B cell (primary cell): ENCODE measurements around the gene SLC18A3. TPM values are rescaled to one million over a fixed set of nuclear protein-coding genes. Genes with fewer than 3 reads are reported as not detected.
A peak's percentile ranks its signal among the peaks of the same experiment; 100 is the strongest.

Experiments used
- ATAC-seq: fragments of 200-7000 bp; cut with Tn5 transposase; one replicate; pipeline ENCODE4 v1.10.0; 2021; ENCODE audit warnings: low read depth, mild to moderate bottlenecking, moderate number of reproducible peaks, moderate library complexity
- CTCF ChIA-PET: fragments of 350-600 bp; sonication (Branson Sonifier 250); formaldehyde crosslinking; loops from one replicate; lab custom pipeline; 2021; ENCODE audit warnings: antibody characterized with exemption, inconsistent platforms; lab: Charles Lee
- POLR2A ChIA-PET: fragments of 350-600 bp; sonication (Branson Sonifier 250); formaldehyde crosslinking; loops from one replicate; lab custom pipeline; 2021; ENCODE audit warnings: antibody characterized with exemption; lab: Charles Lee
- DNase-seq: peaks from one replicate; pipeline ENCODE4 v3.0.0; 2013
- H2AFZ ChIP-seq: 2 replicates; pipeline ENCODE4 v1.6.1; 2012; ENCODE audit warnings: mild to moderate bottlenecking, low read depth, low read length; ENCODE audit not compliant: insufficient read depth, poor library complexity, severe bottlenecking
- H3K27ac ChIP-seq, 2 donors: 1 replicate in 1 of 2; 2 replicates in 1 of 2; pipeline ENCODE4 v1.5.1; 2012 to 2013; ENCODE audit warnings: low read length in 2 of 2, mild to moderate bottlenecking in 2 of 2, moderate library complexity in 1 of 2
- H3K27me3 ChIP-seq, 4 experiments: fragments of 200-600 bp in 1 of 4; sonication (generic) in 1 of 4; replicated peaks in 1 of 4; 1 replicate in 2 of 4; 2 replicates in 2 of 4; pipeline versions ENCODE4 v1.6.1 to v1.7.0; 2013 to 2016; ENCODE audit warnings: low read length in 3 of 4, mild to moderate bottlenecking in 2 of 4, mixed read lengths in 1 of 4, moderate library complexity in 1 of 4; ENCODE audit not compliant: insufficient read depth in 4 of 4, control insufficient read depth in 3 of 4; ENCODE audit errors: control extremely low read depth in 1 of 4
- H3K36me3 ChIP-seq, 2 experiments: replicated peaks in 1 of 2; 1 replicate in 1 of 2; 2 replicates in 1 of 2; pipeline versions ENCODE4 v1.6.1 to v1.7.1; 2013; ENCODE audit warnings: low read length in 1 of 2; ENCODE audit not compliant: insufficient read depth in 2 of 2, control insufficient read depth in 1 of 2; ENCODE audit errors: control extremely low read depth in 1 of 2, extremely low read depth in 1 of 2
- H3K4me1 ChIP-seq, 2 donors: fragments of 200-600 bp in 1 of 2; sonication (generic) in 1 of 2; 1 replicate in 1 of 2; 2 replicates in 1 of 2; pipeline versions ENCODE4 v1.5.1 to v1.6.1; 2013 to 2017; ENCODE audit warnings: low read length in 2 of 2; ENCODE audit not compliant: control insufficient read depth in 2 of 2, insufficient read depth in 2 of 2
- H3K4me2 ChIP-seq: replicated peaks from 2 replicates; pipeline ENCODE3; 2012; ENCODE audit warnings: mild to moderate bottlenecking, low read depth, low read length; ENCODE audit not compliant: poor library complexity, severe bottlenecking
- H3K4me3 ChIP-seq, 5 experiments: fragments of 200-600 bp in 1 of 5; sonication (generic) in 1 of 5; 1 replicate in 3 of 5; 2 replicates in 2 of 5; pipeline versions ENCODE4 v1.5.1 to v1.7.0; 2011 to 2016; ENCODE audit warnings: low read length in 4 of 5, mild to moderate bottlenecking in 4 of 5, low read depth in 2 of 5, control low read depth in 1 of 5, moderate library complexity in 1 of 5; ENCODE audit not compliant: insufficient read depth in 1 of 5; ENCODE audit errors: control extremely low read depth in 1 of 5, extremely low read depth in 1 of 5
- H3K79me2 ChIP-seq: fragments of 200-600 bp; sonication (generic); one replicate; pipeline ENCODE4 v1.6.0; 2016; ENCODE audit warnings: low read length; ENCODE audit not compliant: control insufficient read depth, insufficient read depth
- H3K9ac ChIP-seq: fragments of 200-600 bp; sonication (generic); 2 replicates; pipeline ENCODE4 v1.6.1; 2017; ENCODE audit warnings: mild to moderate bottlenecking, low read length, moderate library complexity
- H3K9me3 ChIP-seq, 3 donors: one replicate each; pipeline versions ENCODE4 v1.6.1 to v1.7.1; 2013; ENCODE audit warnings: low read length in 2 of 3; ENCODE audit not compliant: control insufficient read depth in 2 of 3, insufficient read depth in 1 of 3; ENCODE audit errors: control extremely low read depth in 1 of 3
- H4K20me1 ChIP-seq: 2 replicates; pipeline ENCODE4 v1.6.0; 2012; ENCODE audit warnings: mild to moderate bottlenecking, low read length; ENCODE audit not compliant: insufficient read depth, control insufficient read depth, poor library complexity, severe bottlenecking
- H3K27ac Mint-ChIP-seq: one replicate; pipeline ENCODE4 v1.8.0; 2021; ENCODE audit warnings: mixed read lengths
- H3K27me3 Mint-ChIP-seq: one replicate; pipeline ENCODE4 v1.8.0; 2021; ENCODE audit warnings: mixed read lengths
- H3K4me1 Mint-ChIP-seq: one replicate; pipeline ENCODE4 v1.8.0; 2021; ENCODE audit warnings: mixed read lengths
- H3K4me3 Mint-ChIP-seq: one replicate; pipeline ENCODE4 v1.8.0; 2021; ENCODE audit warnings: mixed read lengths
- H3K9me3 Mint-ChIP-seq: one replicate; pipeline ENCODE4 v1.8.0; 2022; ENCODE audit warnings: mixed read lengths; ENCODE audit not compliant: insufficient read depth
- CTCF ChIP-seq: fragments of 200-600 bp; IDR thresholded peaks from one replicate; pipeline ENCODE4 v1.8.0; 2022; ENCODE audit warnings: antibody characterized with exemption, mild to moderate bottlenecking
- EZH2 ChIP-seq: IDR thresholded peaks from 2 replicates; pipeline ENCODE4 v1.6.1; 2012; ENCODE audit warnings: borderline replicate concordance, low read depth, mild to moderate bottlenecking, moderate library complexity, low read length; ENCODE audit not compliant: insufficient read depth, poor library complexity, severe bottlenecking
- WGBS: methylation state at CpG from one replicate; pipeline ENCODE4 v1.1.5; 2013; ENCODE audit warnings: missing lambda C conversion rate; ENCODE audit not compliant: insufficient coverage; 5-methylcytosine and 5-hydroxymethylcytosine counted together
- intact Hi-C: fragments of 100-400 bp; cut with micrococcal nuclease; formaldehyde crosslinking; loops from one replicate; pipeline ENCODE4 v1.10.0; 2022
- polyA plus RNA-seq: library from polyadenylated mRNA; depleted of rRNA; stranded (reverse); fragments of >200 nt; gene quantifications from 2 replicates; pipeline ENCODE4 v1.2.3, GENCODE V29; 2012
- total RNA-seq, 2 donors: library from RNA; stranded (reverse); fragments of 120-200 nt in 1 of 2; gene quantifications; 1 replicate in 1 of 2; 2 replicates in 1 of 2; pipeline versions ENCODE4 v1.2.3 to v1.2.4, GENCODE V29; 2013 to 2022

The SLC18A3 gene
- total and polyA plus RNA-seq, 2 donors (not counting 1 experiment from before 2014, with no cell fraction given) = not detected

GRCh38 chr10:49594594-49594993, 15.5 kb upstream of the SLC18A3 start:
- ChIA-PET CTCF (interaction anchor here (0.6 to 3.4 kb wide), 7 partner anchors 11 to 683 kb away, joined by 3 to 19 read pairs (median 7); partner anchors contain the start of gene ERCC6), POLR2A (no interaction called here)
- Histone ChIP-seq H3K36me3 (no peaks in the 10 kb centered on the region), H3K9ac (no peak overlapping the region), H3K4me2 (no peak overlapping the region), H3K4me1 (peaks cover 0 to 2% of the 10 kb centered on the region in 2 donors), H3K9me3 (peaks cover 0 to 1% (median 0%) of the 10 kb centered on the region in 3 donors), H3K79me2 (no peaks in the 10 kb centered on the region), H2AFZ (no peak overlapping the region), H4K20me1 (no peaks in the 10 kb centered on the region), H3K4me3 (no peak overlapping the region), H3K27ac (no peak overlapping the region), H3K27me3 (peaks cover 0 to 10% (median 1%) of the 10 kb centered on the region in 4 experiments)
- peak; percentile 31 for DNase-seq
- WGBS = 3% methylated on average over 6 of the region's 6 CpGs
- intact Hi-C loops = no loop called here
- Mint-ChIP-seq H3K4me3 (no peak overlapping the region), H3K27me3 (peaks cover 21% of the 10 kb centered on the region), H3K27ac (no peak overlapping the region), H3K9me3 (no peaks in the 10 kb centered on the region), H3K4me1 (peaks cover 3% of the 10 kb centered on the region)
- ATAC-seq = no peak
- TF ChIP-seq CTCF = peak; percentile 78
- no peak for TF ChIP-seq EZH2

GRCh38 chr10:49595003-49595712, 15.0 kb upstream of the SLC18A3 start:
- no peak for TF ChIP-seq CTCF
- intact Hi-C loops = no loop called here
- Histone ChIP-seq H3K27me3 (peaks cover 0 to 11% (median 1%) of the 10 kb centered on the region in 4 experiments), H3K27ac (no peak overlapping the region), H3K4me2 (no peak overlapping the region), H4K20me1 (no peaks in the 10 kb centered on the region), H3K4me3 (no peak overlapping the region), H2AFZ (no peak overlapping the region), H3K4me1 (peaks cover 0 to 2% of the 10 kb centered on the region in 2 donors), H3K9ac (no peak overlapping the region), H3K79me2 (no peaks in the 10 kb centered on the region), H3K36me3 (no peaks in the 10 kb centered on the region), H3K9me3 (no peaks in the 10 kb centered on the region)
- no peak overlapping the region for H3K4me3 Mint-ChIP-seq
- WGBS = 49% methylated on average over 4 of the region's 10 CpGs
- H3K9me3 Mint-ChIP-seq = no peaks in the 10 kb centered on the region
- peaks cover 21% of the 10 kb centered on the region for H3K27me3 Mint-ChIP-seq
- H3K4me1 Mint-ChIP-seq = peaks cover 3% of the 10 kb centered on the region
- H3K27ac Mint-ChIP-seq = no peak overlapping the region
- ChIA-PET CTCF (interaction anchor here (0.6 to 3.4 kb wide), 8 partner anchors 10 to 682 kb away, joined by 3 to 19 read pairs (median 4); partner anchors contain the start of gene ERCC6), POLR2A (no interaction called here)
- no peak for ATAC-seq
- DNase-seq = no peak
